ENCODE data around the gene TRAF2. TPM values are rescaled to one million over a fixed set of nuclear protein-coding genes. Genes with fewer than 3 reads are reported as not detected.

TRAF2 gene
- total and polyA plus RNA-seq, 2 donors from 2014 or later = 11.4 to 16.9 TPM

DNA sequence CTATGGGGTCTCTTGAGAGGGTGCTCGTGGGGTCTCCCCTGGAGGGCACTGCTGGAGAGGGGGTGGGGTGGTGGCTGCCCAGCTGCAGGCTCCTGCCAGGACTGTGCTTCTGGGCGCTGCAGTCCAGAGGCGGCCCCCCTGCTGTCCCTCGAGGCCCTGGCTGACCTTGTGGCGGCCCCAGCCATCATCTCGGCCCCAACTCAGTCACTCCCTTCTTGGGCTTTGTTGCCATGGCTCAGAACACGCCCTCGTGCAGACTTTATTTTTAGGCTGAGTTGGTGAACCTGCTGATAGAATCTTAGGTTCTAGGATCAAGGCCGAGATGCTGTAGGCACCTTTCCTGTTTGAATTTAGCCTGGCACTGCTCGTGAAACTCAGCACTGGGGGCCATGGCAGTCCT, 35.4 kb downstream of the TRAF2 start:
- Histone ChIP-seq H3K4me3 (ENCODE audit: low read length in 3 of 3) (no peak overlapping the region), H3K9me3 (ENCODE audit: control insufficient read depth in 2 of 3, insufficient read depth in 1 of 3, low read length in 3 of 3) (no peaks in the 10 kb centered on the region), H3K36me3 (ENCODE audit: control insufficient read depth in 2 of 3, insufficient read depth in 3 of 3, low read length in 3 of 3) (peaks cover 0 to 7% (median 0%) of the 10 kb centered on the region in 3 donors), H3K27me3 (ENCODE audit: control insufficient read depth, insufficient read depth, low read length) (no peaks in the 10 kb centered on the region), H3K4me1 (ENCODE audit: control insufficient read depth in 2 of 3, insufficient read depth in 2 of 3, low read depth in 1 of 3, low read length in 3 of 3) (no peaks in the 10 kb centered on the region), H3K9ac (ENCODE audit: low read length in 3 of 3) (no peak overlapping the region), H3K27ac (ENCODE audit: low read depth in 2 of 2, low read length in 2 of 2) (no peak overlapping the region)
- TF ChIP-seq, protein P1, sequence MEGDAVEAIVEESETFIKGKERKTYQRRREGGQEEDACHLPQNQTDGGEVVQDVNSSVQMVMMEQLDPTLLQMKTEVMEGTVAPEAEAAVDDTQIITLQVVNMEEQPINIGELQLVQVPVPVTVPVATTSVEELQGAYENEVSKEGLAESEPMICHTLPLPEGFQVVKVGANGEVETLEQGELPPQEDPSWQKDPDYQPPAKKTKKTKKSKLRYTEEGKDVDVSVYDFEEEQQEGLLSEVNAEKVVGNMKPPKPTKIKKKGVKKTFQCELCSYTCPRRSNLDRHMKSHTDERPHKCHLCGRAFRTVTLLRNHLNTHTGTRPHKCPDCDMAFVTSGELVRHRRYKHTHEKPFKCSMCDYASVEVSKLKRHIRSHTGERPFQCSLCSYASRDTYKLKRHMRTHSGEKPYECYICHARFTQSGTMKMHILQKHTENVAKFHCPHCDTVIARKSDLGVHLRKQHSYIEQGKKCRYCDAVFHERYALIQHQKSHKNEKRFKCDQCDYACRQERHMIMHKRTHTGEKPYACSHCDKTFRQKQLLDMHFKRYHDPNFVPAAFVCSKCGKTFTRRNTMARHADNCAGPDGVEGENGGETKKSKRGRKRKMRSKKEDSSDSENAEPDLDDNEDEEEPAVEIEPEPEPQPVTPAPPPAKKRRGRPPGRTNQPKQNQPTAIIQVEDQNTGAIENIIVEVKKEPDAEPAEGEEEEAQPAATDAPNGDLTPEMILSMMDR (IDR thresholded peaks at IDR 0.05; ENCODE audit: borderline replicate concordance, extremely low read depth, insufficient read depth) = no peak
- DNase-seq = no peak
- intact Hi-C loops (cut with DNase I) = no loop called here
- no peak for FAIRE-seq

DNA sequence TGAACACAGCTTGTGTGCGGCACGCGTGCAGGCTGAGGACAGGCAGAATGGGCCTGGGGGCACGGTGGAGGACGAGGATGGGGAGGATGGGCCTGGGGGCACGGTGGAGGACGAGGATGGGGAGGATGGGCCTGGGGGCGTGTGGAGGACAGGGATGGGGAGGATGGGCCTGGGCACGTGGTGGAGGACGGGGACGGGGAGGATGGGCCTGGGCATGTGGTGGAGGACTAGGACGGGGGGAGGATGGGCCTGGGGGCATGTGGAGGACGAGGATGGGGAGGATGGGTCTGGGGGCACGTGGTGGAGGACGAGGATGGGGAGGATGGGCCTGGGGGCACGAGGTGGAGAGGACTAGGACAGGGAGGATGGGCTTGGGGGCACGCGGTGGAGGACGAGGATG, 36.2 kb downstream of the TRAF2 start:
- no peaks in the 10 kb centered on the region for H3K9me3 ChIP-seq (ENCODE audit: control insufficient read depth in 2 of 3, insufficient read depth in 1 of 3, low read length in 3 of 3)
- DNase-seq (no peak), FAIRE-seq (no peak)
- H3K27ac ChIP-seq (ENCODE audit: low read depth in 2 of 2, low read length in 2 of 2) = no peak overlapping the region
- H3K27me3 ChIP-seq (ENCODE audit: control insufficient read depth, insufficient read depth, low read length) = no peaks in the 10 kb centered on the region
- no peak overlapping the region for H3K9ac ChIP-seq (ENCODE audit: low read length in 3 of 3)
- no peaks in the 10 kb centered on the region for H3K4me1 ChIP-seq (ENCODE audit: control insufficient read depth in 2 of 3, insufficient read depth in 2 of 3, low read depth in 1 of 3, low read length in 3 of 3)
- TF ChIP-seq, protein P1 (IDR thresholded peaks at IDR 0.05; ENCODE audit: borderline replicate concordance, extremely low read depth, insufficient read depth) = no peak
- peaks cover 0 to 7% (median 0%) of the 10 kb centered on the region in 3 donors for H3K36me3 ChIP-seq (ENCODE audit: control insufficient read depth in 2 of 3, insufficient read depth in 3 of 3, low read length in 3 of 3)
- intact Hi-C loops (cut with DNase I) = no loop called here
- no peak overlapping the region for H3K4me3 ChIP-seq (ENCODE audit: low read length in 3 of 3)

DNA sequence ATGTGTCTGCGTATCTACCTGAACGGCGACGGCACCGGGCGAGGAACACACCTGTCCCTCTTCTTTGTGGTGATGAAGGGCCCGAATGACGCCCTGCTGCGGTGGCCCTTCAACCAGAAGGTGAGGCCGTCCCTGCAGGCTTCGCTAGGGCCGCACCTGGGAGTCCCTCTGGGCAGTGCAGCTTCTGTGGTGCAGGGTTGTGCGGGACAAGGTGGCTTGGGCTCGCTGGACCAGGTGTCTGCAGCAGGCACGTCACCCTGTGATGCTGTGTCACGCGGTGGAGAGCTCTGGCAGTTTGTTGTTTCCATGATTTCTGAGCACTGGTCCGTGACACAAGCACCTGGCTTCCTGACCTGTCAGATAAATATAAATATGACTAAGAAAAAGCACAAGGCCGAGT, 37.6 kb downstream of the TRAF2 start:
- DNase-seq (peak in 1 of 5 donors; percentile 58), FAIRE-seq (no peak)
- Histone ChIP-seq H3K9me3 (ENCODE audit: control insufficient read depth in 2 of 3, insufficient read depth in 1 of 3, low read length in 3 of 3) (no peaks in the 10 kb centered on the region), H3K36me3 (ENCODE audit: control insufficient read depth in 2 of 3, insufficient read depth in 3 of 3, low read length in 3 of 3) (peaks cover 0 to 7% (median 0%) of the 10 kb centered on the region in 3 donors), H3K4me1 (ENCODE audit: control insufficient read depth in 2 of 3, insufficient read depth in 2 of 3, low read depth in 1 of 3, low read length in 3 of 3) (no peaks in the 10 kb centered on the region), H3K27me3 (ENCODE audit: control insufficient read depth, insufficient read depth, low read length) (no peaks in the 10 kb centered on the region), H3K9ac (ENCODE audit: low read length in 3 of 3) (no peak overlapping the region), H3K27ac (ENCODE audit: low read depth in 2 of 2, low read length in 2 of 2) (no peak overlapping the region), H3K4me3 (ENCODE audit: low read length in 3 of 3) (no peak overlapping the region)
- TF ChIP-seq, protein P1 (IDR thresholded peaks at IDR 0.05; ENCODE audit: borderline replicate concordance, extremely low read depth, insufficient read depth) = no peak
- intact Hi-C loops (cut with DNase I) = no loop called here

Measured in kidney (tissue), 14 donors.